Mammary epithelial cell (primary cell): ENCODE measurements around the gene WDR3.

Experiments
- EZH2 ChIP-seq: IDR thresholded peaks from 2 replicates; pipeline ENCODE4 v1.6.1; 2012; ENCODE audit warnings: low read length, inconsistent platforms, borderline replicate concordance
- TF ChIP-seq, protein P1 (sequence below), 2 donors: IDR thresholded peaks in 1 of 2; conservative IDR thresholded peaks in 1 of 2; 2 replicates each; pipeline ENCODE4 v1.5.1; 2011 to 2012; ENCODE audit warnings: inconsistent platforms in 2 of 2, low read length in 2 of 2, mild to moderate bottlenecking in 2 of 2, control low read depth in 1 of 2, low read depth in 1 of 2; ENCODE audit not compliant: insufficient read depth in 1 of 2; ENCODE audit errors: extremely low read depth in 1 of 2

DNA sequence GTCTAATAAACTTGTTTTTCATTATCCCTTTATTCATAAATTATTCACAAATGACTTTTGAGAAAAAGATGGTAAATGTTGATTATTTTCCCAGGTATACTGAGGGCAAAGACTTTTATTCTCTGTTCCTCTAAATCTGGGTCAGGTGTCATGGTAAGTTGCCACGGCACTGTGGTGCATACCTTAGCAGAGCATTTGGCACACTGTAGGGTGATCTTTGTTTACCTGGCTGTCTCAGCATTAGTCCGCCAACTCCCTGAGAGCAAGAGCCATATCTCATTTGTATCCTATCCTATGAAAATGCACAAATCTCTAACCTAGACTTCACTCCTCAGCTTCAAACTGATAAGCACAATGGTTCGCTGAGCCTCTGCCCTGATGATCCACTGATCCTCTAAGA lies 25.1 kb upstream of the WDR3 start:
- TF ChIP-seq, protein P1, sequence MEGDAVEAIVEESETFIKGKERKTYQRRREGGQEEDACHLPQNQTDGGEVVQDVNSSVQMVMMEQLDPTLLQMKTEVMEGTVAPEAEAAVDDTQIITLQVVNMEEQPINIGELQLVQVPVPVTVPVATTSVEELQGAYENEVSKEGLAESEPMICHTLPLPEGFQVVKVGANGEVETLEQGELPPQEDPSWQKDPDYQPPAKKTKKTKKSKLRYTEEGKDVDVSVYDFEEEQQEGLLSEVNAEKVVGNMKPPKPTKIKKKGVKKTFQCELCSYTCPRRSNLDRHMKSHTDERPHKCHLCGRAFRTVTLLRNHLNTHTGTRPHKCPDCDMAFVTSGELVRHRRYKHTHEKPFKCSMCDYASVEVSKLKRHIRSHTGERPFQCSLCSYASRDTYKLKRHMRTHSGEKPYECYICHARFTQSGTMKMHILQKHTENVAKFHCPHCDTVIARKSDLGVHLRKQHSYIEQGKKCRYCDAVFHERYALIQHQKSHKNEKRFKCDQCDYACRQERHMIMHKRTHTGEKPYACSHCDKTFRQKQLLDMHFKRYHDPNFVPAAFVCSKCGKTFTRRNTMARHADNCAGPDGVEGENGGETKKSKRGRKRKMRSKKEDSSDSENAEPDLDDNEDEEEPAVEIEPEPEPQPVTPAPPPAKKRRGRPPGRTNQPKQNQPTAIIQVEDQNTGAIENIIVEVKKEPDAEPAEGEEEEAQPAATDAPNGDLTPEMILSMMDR (conservative IDR thresholded peaks at IDR 0.05 in 1 of 2, IDR thresholded peaks at IDR 0.05 in 1 of 2; ENCODE audit: extremely low read depth in 1 of 2, insufficient read depth in 1 of 2, low read depth in 1 of 2, low read length in 2 of 2) = no peak
- no peak for TF ChIP-seq EZH2
